RWPE2 (cell line): ENCODE results near the gene METTL26.

Experiments
- ATAC-seq: fragments of 200-7000 bp; cut with Tn5 transposase; 3 replicates; pipeline ENCODE4 v1.9.1; 2021; ENCODE audit warnings: low read depth
- DNase-seq: peaks from one replicate; pipeline ENCODE4 v3.0.0-alpha.2; 2020; ENCODE audit warnings: low spot score
- H3K27ac ChIP-seq: fragments of 450-650 bp; 2 replicates; pipeline ENCODE4 v1.5.1; 2017; ENCODE audit warnings: mild to moderate bottlenecking; ENCODE audit not compliant: poor library complexity, severe bottlenecking
- H3K27me3 ChIP-seq: fragments of 250-450 bp; sonication (Bioruptor Pico); 2 replicates; pipeline ENCODE4 v1.5.1; 2021; ENCODE audit warnings: mild to moderate bottlenecking, moderate library complexity; ENCODE audit not compliant: insufficient read depth, poor library complexity, severe bottlenecking
- H3K36me3 ChIP-seq: fragments of 250-450 bp; sonication (Bioruptor Pico); 2 replicates; pipeline ENCODE4 v1.5.1; 2020; ENCODE audit warnings: low read depth, mild to moderate bottlenecking, moderate library complexity
- H3K4me1 ChIP-seq: fragments of 250-450 bp; sonication (Bioruptor Pico); 2 replicates; pipeline ENCODE4 v1.5.1; 2021; ENCODE audit warnings: mild to moderate bottlenecking, moderate library complexity; ENCODE audit not compliant: insufficient read depth, poor library complexity, severe bottlenecking
- H3K4me3 ChIP-seq: fragments of 250-450 bp; sonication (Bioruptor Pico); 2 replicates; pipeline ENCODE4 v1.5.1; 2021; ENCODE audit warnings: mild to moderate bottlenecking, moderate library complexity; ENCODE audit not compliant: severe bottlenecking
- H3K9me3 ChIP-seq: fragments of 250-450 bp; sonication (Bioruptor Pico); 2 replicates; pipeline ENCODE4 v1.5.1; 2021; ENCODE audit warnings: mild to moderate bottlenecking, moderate library complexity; ENCODE audit not compliant: severe bottlenecking
- TF ChIP-seq, protein P1 (sequence below): fragments of 450-650 bp; IDR thresholded peaks from one replicate; pipeline ENCODE4 v1.5.1; 2017; ENCODE audit warnings: mild to moderate bottlenecking, moderate library complexity; ENCODE audit not compliant: poor library complexity, severe bottlenecking

METTL26 gene

GRCh38 chr16:679814-680624 is 43.9 kb upstream of the METTL26 start, which contains the start of gene STUB1:
TSS of gene STUB1 (plus strand) at chr16:680410. CDS start at chr16:680526, 116 bp downstream.
- TF ChIP-seq, protein P1, sequence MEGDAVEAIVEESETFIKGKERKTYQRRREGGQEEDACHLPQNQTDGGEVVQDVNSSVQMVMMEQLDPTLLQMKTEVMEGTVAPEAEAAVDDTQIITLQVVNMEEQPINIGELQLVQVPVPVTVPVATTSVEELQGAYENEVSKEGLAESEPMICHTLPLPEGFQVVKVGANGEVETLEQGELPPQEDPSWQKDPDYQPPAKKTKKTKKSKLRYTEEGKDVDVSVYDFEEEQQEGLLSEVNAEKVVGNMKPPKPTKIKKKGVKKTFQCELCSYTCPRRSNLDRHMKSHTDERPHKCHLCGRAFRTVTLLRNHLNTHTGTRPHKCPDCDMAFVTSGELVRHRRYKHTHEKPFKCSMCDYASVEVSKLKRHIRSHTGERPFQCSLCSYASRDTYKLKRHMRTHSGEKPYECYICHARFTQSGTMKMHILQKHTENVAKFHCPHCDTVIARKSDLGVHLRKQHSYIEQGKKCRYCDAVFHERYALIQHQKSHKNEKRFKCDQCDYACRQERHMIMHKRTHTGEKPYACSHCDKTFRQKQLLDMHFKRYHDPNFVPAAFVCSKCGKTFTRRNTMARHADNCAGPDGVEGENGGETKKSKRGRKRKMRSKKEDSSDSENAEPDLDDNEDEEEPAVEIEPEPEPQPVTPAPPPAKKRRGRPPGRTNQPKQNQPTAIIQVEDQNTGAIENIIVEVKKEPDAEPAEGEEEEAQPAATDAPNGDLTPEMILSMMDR = no peak
- Histone ChIP-seq H3K27ac (peak within 1 kb of the TSS; percentile 72), H3K4me3 (peak within 1 kb of the TSS; percentile 91), H3K27me3 (no peaks in the 10 kb centered on the region), H3K36me3 (peaks cover 27% of the 10 kb centered on the region), H3K4me1 (peaks cover 21% of the 10 kb centered on the region), H3K9me3 (no peaks in the 10 kb centered on the region)
- DNase-seq = peak; percentile 92
- ATAC-seq = peak; percentile 17

DNA sequence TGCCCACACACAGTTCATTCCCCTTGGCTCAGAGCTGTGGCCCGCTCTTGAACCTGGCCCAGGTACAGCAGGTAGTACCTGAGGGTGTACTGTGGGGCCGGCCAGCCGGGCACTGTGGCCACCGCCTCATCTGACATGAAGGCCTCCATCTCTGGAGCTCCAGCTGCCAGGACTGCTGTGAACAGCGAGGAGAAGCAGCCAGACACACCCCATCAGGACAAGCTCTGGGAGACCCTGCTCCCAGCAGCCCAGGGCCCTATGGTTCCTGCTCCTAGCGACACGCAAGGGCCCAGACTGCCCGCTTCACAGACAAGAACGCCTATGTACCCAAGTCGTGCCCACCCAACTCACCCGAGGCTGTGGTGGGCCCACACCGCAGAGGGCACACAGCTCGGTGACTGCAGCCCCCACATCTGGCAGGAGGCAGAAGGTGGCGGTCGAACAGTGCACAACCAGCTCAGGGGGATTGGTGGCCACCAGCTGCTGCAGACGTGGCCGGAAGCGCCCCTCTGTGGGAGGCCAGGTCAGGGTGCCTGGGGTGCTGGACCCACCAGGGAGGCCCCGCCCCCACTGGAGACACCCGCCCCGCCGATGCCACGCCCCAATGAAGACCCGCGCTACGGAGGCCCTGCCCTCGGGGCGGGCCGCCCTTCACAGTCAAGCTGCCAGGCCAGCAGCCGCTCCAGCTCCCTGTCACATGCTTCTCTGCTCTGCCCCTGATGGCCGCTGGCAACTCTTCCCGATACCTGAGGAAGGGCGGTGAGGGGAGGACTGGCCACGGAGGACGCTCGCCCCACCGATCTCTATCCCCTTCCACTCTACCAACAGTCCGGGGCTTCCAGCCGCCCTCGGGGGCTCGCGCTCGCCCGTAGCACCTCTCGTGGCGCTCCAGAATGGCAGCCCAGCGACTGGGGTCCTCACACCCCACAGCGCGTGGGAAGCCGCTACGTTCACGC is 43.0 kb upstream of the METTL26 start:
- no peaks in the 10 kb centered on the region for H3K27me3 ChIP-seq
- no peak for ATAC-seq
- H3K4me1 ChIP-seq = peaks cover 21% of the 10 kb centered on the region
- H3K9me3 ChIP-seq = no peaks in the 10 kb centered on the region
- TF ChIP-seq, protein P1 = no peak
- no peak for DNase-seq
- H3K4me3 ChIP-seq = peak overlapping the region; percentile 34
- H3K36me3 ChIP-seq = peaks cover 29% of the 10 kb centered on the region
- H3K27ac ChIP-seq = peak overlapping the region; percentile 72

GRCh38 chr16:678209-678857 is 42.2 kb upstream of the METTL26 start:
- Histone ChIP-seq H3K4me3 (no peak overlapping the region), H3K9me3 (no peaks in the 10 kb centered on the region), H3K27ac (peak overlapping the region; percentile 72), H3K27me3 (no peaks in the 10 kb centered on the region), H3K36me3 (peaks cover 33% of the 10 kb centered on the region), H3K4me1 (peaks cover 21% of the 10 kb centered on the region)
- DNase-seq (no peak), ATAC-seq (no peak)
- TF ChIP-seq, protein P1 = no peak

DNA sequence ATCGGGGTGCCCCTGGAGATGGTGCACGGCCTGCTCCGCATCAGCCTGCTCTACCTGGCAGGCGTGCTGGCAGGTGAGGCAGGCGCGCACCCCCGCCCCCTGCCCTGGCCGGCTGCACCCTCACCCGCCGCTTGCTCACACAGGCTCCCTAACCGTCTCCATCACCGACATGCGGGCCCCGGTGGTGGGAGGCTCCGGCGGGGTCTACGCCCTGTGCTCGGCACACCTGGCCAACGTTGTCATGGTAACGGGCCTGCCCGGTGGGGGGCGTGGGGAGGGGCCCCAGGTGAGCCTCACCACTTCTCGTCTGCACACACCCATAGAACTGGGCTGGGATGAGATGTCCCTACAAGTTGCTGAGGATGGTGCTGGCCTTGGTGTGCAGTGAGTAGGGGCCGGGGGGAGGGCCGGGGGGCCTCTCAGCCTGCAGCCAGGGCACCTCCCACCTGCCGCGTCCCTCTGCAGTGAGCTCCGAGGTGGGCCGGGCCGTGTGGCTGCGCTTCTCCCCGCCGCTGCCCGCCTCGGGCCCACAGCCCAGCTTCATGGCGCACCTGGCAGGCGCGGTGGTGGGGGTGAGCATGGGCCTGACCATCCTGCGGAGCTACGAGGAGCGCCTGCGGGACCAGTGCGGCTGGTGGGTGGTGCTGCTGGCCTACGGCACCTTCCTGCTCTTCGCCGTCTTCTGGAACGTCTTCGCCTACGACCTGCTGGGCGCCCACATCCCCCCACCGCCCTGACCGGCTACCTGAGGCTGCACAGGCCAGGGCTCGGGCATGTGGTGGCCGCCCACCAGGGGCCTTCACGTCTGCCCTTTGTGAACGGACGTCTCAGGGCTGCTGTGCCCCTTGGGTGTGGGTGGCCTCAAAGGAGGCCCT is 41.4 kb upstream of the METTL26 start:
- H3K36me3 ChIP-seq = peaks cover 31% of the 10 kb centered on the region
- ATAC-seq = peak; percentile 26
- H3K4me1 ChIP-seq = peaks cover 21% of the 10 kb centered on the region
- no peaks in the 10 kb centered on the region for H3K9me3 ChIP-seq
- no peak for DNase-seq
- peak overlapping the region; percentile 72 for H3K27ac ChIP-seq
- H3K4me3 ChIP-seq = peak overlapping the region; percentile 26
- TF ChIP-seq, protein P1 = no peak
- H3K27me3 ChIP-seq = no peaks in the 10 kb centered on the region
